Measurements from ENCODE around the gene CCNY. TPM values are rescaled to one million over a fixed set of nuclear protein-coding genes. Genes with fewer than 3 reads are reported as not detected.

Gene CCNY
- total RNA-seq, 1 experiment from 2014 or later, result 62.2 TPM

DNA sequence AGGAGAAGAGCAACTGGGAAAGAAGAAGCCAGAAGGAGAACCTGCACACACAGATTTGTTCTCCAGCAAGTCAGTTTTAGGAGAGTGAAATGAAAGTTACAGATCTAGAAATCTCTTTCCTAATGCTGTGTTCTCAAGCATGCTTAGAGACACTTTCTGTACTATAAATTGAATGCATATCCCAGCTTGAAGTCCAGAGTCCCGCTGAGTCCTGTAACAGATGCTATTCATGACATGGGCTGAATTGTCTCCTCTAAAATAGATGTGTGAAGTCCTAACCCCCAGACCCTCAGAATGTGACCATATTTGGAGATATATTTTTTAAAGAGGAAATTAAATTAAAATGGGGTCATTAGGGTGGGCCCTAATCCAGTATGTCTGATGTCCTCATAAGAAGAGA lies 222.0 kb downstream of the CCNY start:
- ChIA-PET RAD21 (ENCODE audit: low non-redundant PET in 1 of 2, low total read pairs in 2 of 2, uncharacterized antibody in 2 of 2, unreplicated experiment in 2 of 2) (no interaction called here), POLR2A (no interaction called here), CTCF (no interaction called here)
- TF ChIP-seq SP1 (IDR thresholded peaks at IDR 0.05; ENCODE audit: low read depth) (no peak), CBX3 (IDR thresholded peaks at IDR 0.05; ENCODE audit: low read depth) (no peak), TCF7L2 (IDR thresholded peaks at IDR 0.05; ENCODE audit: borderline replicate concordance, extremely low read depth, insufficient read depth, insufficient read length) (no peak), ELF1 (IDR thresholded peaks at IDR 0.05; ENCODE audit: borderline replicate concordance, low read depth) (no peak), ZFX (IDR thresholded peaks at IDR 0.05) (no peak), POLR2AphosphoS5 (IDR thresholded peaks at IDR 0.05; ENCODE audit: low read depth, low read length) (no peak), ZNF274 (IDR thresholded peaks at IDR 0.05; ENCODE audit: low read depth, low read length) (no peak), RAD21 (IDR thresholded peaks at IDR 0.05; ENCODE audit: low read depth) (no peak), EZH2phosphoT487 (IDR thresholded peaks at IDR 0.05; ENCODE audit: borderline replicate concordance) (no peak), CEBPB (IDR thresholded peaks at IDR 0.05; ENCODE audit: low read depth) (no peak), SRF (IDR thresholded peaks at IDR 0.05; ENCODE audit: low read depth) (no peak)
- TF ChIP-seq, protein P1, sequence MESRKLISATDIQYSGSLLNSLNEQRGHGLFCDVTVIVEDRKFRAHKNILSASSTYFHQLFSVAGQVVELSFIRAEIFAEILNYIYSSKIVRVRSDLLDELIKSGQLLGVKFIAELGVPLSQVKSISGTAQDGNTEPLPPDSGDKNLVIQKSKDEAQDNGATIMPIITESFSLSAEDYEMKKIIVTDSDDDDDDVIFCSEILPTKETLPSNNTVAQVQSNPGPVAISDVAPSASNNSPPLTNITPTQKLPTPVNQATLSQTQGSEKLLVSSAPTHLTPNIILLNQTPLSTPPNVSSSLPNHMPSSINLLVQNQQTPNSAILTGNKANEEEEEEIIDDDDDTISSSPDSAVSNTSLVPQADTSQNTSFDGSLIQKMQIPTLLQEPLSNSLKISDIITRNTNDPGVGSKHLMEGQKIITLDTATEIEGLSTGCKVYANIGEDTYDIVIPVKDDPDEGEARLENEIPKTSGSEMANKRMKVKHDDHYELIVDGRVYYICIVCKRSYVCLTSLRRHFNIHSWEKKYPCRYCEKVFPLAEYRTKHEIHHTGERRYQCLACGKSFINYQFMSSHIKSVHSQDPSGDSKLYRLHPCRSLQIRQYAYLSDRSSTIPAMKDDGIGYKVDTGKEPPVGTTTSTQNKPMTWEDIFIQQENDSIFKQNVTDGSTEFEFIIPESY (IDR thresholded peaks at IDR 0.05; ENCODE audit: extremely low read depth, insufficient replicate concordance, low read length), result no peak
- TF ChIP-seq, protein P2, sequence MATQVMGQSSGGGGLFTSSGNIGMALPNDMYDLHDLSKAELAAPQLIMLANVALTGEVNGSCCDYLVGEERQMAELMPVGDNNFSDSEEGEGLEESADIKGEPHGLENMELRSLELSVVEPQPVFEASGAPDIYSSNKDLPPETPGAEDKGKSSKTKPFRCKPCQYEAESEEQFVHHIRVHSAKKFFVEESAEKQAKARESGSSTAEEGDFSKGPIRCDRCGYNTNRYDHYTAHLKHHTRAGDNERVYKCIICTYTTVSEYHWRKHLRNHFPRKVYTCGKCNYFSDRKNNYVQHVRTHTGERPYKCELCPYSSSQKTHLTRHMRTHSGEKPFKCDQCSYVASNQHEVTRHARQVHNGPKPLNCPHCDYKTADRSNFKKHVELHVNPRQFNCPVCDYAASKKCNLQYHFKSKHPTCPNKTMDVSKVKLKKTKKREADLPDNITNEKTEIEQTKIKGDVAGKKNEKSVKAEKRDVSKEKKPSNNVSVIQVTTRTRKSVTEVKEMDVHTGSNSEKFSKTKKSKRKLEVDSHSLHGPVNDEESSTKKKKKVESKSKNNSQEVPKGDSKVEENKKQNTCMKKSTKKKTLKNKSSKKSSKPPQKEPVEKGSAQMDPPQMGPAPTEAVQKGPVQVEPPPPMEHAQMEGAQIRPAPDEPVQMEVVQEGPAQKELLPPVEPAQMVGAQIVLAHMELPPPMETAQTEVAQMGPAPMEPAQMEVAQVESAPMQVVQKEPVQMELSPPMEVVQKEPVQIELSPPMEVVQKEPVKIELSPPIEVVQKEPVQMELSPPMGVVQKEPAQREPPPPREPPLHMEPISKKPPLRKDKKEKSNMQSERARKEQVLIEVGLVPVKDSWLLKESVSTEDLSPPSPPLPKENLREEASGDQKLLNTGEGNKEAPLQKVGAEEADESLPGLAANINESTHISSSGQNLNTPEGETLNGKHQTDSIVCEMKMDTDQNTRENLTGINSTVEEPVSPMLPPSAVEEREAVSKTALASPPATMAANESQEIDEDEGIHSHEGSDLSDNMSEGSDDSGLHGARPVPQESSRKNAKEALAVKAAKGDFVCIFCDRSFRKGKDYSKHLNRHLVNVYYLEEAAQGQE (IDR thresholded peaks at IDR 0.05; ENCODE audit: low read depth), result no peak
- intact Hi-C loops (cut with micrococcal nuclease), result no loop called here
- Histone ChIP-seq H3K27me3 (ENCODE audit: insufficient read depth, low read length) (no peaks in the 10 kb centered on the region), H3K4me2 (ENCODE audit: low read length) (no peak overlapping the region), H3K27ac (ENCODE audit: low read depth, low read length) (no peak overlapping the region), H3K79me2 (ENCODE audit: insufficient read depth, low read length) (no peaks in the 10 kb centered on the region), H3K4me3 (replicated peaks in 1 of 2; ENCODE audit: low read depth in 1 of 2, low read length in 2 of 2) (no peak overlapping the region), H3K9ac (ENCODE audit: low read length) (no peak overlapping the region), H2AFZ (ENCODE audit: low read depth, low read length, poor library complexity, severe bottlenecking) (no peak overlapping the region), H3K9me3 (ENCODE audit: control insufficient read depth in 1 of 2, insufficient read depth in 1 of 2, low read depth in 1 of 2, low read length in 2 of 2) (no peaks in the 10 kb centered on the region), H4K20me1 (ENCODE audit: insufficient read depth) (no peaks in the 10 kb centered on the region), H3K4me1 (ENCODE audit: control insufficient read depth in 1 of 2, insufficient read depth in 2 of 2, low read length in 2 of 2) (no peaks in the 10 kb centered on the region), H3K36me3 (ENCODE audit: control insufficient read depth in 1 of 2, insufficient read depth in 2 of 2, low read length in 2 of 2) (peaks cover 0 to 2% of the 10 kb centered on the region in 2 experiments; a peak in 1 of 4 replicates), H3K9me2 (ENCODE audit: insufficient read depth) (no peaks in the 10 kb centered on the region)
- ATAC-seq, result no peak
- BruUV-seq (replicated peaks), result no TSS peak
- DNase-seq (ENCODE audit: low read depth, low spot score), result no peak

Data from HCT116 (cell line).